ENCODE results near the gene ILF3.

ILF3 gene

DNA sequence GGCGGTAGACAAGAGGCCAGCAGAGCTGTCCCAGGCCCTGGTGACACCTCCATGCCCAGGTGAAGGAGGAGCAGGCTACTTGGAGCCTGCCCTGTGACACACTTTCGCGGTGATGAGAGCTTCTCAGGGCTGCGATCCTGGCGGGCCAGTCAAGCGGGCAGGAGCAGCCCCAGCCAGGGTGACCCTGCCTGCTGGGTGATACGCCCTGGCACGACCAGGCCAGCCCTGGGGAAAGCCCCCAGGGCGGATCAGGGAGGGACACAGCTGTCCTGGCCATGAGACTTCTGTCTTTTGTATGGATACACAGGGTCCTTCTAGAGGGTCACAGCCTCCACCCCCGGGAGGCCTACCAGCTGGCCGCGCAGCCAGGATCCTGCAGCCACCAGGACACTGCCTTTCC is 76.8 kb downstream of the ILF3 start:
- DNase-seq (ENCODE audit: low read depth in 2 of 2): no peak

DNA sequence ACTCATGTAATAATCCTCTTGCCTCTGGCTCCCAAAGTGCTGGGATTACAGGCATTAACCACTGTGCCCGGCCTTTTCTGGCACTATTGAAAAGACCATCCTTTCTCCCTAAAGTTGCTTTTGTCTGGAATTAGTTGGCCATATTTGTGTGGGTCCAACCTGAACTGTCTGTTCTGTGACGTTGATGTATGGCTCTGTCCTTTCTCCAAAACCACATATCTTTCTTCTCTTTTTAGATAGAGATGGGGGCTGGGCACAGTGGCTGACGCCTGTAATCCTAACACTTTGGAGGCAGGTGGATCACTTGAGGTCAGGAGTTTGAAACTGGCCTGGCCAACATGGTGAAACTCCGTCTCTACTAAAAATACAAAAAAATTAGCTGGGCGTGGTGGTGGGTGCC is 81.6 kb downstream of the ILF3 start:
- DNase-seq (ENCODE audit: low read depth in 2 of 2): no peak

DNA sequence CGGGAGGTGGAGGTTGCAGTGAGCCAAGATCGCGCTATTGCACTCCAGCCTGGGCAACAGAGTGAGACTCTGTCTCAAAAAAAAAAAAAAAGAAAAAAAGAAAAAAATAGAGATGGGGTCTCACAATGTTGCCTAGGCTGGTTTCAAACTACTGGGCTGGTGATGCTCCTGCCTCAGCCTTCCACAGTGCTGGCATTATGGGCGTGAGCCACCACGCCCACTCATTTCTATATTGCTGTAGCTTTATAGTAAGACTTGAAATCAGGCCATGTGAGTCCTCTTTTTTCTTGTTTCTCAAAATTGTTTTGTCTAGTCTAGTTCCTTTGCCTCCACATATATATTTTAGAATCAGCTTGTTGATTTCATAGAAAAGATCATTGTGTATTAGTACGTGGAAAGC is 82.0 kb downstream of the ILF3 start:
- no peak for DNase-seq (ENCODE audit: low read depth in 2 of 2)

DNA sequence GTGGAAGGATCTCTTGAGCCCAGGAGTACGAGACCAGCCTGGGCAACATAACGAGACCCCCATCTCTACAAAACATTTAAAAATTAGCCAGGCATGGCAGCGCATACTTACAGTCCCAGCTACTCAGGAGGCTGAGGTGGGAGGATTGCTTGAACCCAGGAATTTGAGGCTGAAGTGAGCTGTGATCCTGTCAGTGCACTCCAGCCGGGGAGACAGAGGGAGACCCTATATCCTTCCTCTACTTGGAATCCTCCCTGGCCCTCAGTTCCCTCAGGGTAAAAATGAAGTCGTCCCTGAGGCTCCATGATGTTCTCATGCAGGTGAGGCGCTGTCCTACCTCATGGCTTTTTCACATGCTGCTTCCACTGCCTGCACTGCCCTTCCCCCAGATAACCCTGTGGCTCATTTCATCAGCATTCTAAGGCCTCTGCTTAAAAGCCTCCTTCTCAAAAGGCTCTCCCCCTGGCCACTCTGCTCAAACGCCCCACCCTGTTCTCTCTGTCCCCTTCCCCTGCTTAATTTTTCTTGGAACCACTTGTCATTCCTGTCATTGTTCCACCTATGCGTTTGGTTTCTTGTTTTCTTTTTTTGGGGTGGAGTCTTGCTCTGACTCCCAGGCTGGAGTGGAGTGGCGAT is 82.9 kb downstream of the ILF3 start:
- DNase-seq (ENCODE audit: low read depth in 2 of 2): no peak

DNA sequence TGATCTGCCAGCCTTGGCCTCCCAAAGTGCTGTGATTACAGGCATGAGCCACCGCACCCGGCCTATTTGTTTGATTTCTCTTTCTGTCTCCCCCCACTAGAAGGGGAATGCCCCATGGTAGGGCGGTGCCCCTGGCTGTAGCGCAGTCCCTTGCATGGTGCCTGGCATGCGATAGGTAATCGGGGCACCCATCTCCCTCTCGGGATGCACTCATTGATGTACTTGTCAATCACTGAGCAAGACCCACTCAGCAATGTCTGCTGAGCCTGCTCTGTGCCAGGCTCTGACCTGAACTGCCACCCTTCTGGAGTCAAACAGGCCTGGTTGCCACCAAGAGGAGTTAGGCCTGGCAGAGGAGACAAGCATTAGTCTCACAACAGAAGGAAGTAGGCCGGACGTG is 83.6 kb downstream of the ILF3 start:
- no peak for DNase-seq (ENCODE audit: low read depth in 2 of 2)

DNA sequence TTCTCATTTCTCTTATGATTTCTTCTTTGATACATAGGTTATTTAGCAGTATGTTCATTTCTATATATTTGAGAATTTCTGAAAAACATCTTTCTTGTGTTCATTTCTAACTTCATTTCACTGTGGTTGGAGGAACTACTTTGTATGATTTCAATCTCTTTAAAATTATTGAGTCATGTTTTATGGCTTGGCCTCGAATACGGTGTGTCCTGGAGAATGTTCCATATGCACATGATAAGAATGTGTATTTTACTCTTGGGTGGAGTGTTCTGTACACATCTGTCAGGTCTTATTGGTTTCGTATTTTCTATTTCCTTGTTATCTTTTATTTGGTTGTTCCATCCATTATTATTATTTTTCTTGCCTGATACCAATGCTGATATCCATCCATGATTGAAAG is 86.7 kb downstream of the ILF3 start:
- no peak for DNase-seq (ENCODE audit: low read depth in 2 of 2)
